COLO668 (cell line): Measurements from ENCODE around the gene SYNGR4.

ENCODE experiments used
- DNase-seq: peaks from one replicate; lab custom pipeline; 2025; ENCODE audit not compliant: unreplicated experiment; lab: John Stamatoyannopoulos, UW

SYNGR4 gene

DNA sequence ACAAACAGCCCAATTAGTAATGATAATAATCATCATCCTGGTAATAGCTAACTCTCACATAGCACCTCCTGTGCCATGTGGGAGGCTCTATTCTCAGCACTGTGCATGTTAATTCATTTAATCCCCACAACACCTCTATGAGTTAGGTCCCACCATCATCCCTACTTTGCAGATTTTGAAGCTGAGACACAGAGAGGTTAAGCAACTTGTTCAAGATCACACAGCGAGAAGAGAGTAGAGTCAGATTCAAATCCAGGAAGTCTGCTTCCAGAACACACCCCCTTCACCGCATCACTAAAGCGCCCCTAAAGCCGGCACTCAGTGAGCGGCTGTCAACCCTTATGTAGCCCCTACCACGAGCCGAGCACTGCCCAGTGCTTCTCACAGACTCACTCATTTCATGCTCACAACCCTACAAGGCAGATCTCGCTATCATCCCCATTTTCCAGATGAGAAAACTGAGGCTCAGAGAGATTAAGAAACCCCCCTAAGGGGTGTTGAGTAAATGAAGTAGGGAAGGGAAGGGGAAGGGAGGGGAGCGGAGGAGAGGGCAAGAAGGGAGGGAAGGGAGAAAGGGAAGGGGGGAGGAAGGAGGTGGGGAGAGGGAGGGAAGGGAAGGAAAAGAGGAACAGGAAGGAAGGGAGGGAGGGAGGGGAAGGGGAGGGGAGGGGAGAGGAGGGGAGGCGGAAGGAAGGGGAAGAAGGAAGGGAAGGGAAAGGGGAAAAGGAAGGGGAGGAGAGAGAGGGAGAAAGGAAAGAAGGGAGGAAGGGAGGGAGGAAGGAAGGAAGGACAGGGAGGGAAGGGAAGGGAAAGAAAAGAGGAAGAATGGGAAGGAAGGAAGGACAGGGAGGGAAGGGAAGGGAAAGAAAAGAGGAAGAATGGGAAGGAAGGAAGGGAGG lies 22.4 kb upstream of the SYNGR4 start:
- no peak for DNase-seq

DNA sequence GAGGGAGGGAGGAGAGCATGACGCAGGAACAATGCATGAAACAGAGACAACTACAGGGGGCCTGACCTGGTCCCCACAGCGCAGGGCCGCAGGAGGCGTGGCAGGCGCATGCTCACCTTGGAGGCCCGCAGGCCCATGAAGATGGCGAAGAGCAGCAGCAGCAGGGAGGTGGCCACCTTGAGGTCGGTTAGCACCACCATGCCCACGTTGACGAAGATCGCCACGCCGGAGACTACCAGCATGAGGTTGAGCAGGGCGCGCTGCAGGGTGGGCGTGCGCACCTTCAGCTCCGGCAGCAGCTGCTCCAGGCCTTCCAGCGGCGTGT lies 21.8 kb upstream of the SYNGR4 start:
- DNase-seq: no peak

DNA sequence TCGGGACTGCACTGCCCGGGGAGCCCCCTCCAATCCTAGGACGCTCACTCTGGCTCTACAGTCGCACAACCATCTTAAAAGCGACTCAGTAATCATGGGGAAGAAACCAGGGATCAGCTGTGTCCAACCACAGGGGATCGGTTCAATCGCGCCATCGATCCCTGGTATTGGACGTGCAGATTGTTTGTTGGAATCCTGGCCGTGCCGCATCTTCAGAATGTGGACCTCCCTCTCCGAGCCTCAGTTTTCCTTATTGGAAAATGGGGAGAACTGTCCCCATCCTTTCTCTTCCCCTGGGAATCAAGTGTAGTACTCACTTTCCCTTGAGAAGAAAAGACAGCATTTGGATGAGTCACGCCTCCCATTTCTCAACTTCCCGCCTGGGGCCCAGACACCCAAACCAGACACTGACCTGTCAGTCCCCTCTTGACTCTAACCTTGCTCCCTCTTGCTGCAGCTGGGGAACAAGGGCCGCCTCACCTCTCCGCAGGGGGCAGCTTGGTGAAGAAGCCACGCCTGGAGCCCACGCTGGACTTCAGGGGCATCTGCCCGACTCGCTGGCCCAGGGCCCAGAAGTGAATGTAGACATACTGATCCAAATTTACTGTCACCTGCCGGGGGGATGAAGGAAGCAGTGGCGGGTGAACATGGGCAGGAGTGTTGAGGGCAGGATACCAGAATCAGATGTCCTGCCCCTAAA lies 21.2 kb upstream of the SYNGR4 start:
- no peak for DNase-seq

DNA sequence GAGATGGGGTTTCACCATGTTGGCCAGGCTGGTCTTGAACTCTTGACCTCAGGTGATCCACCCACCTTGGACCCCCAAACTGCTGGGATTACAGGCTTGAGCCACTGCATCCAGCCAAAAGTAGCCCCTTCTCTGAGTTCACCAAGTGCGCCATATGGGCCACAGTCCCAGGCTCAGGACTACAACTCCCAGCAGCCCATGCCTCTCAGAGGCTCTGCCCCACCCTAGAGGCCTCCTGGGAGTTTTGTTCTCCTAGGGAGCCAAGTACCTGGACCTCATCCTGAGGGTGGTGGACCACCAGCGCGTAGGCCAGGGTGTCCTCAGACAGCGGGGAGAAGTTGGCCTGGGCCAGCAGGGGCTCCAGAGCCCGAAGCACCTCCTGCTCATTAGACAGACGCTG lies 19.3 kb upstream of the SYNGR4 start:
- no peak for DNase-seq

DNA sequence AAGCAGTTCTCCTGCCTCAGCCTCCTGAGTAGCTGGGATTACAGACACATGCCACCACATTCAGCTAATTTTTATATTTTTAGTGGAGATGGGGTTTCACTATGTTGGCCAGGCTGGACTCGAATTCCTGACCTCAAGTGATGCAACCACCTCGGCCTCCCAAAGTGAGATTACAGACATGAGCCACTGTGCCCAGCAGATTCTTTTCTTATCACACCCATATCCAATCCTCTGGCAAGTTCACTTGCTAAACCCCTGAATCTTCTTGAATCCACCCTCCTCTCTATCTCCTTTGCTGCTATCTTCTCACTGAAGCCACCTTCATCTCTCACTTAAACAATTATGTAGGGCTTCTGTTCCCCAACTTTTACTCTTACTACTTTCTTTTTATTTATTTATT lies 18.0 kb upstream of the SYNGR4 start:
- no peak for DNase-seq

DNA sequence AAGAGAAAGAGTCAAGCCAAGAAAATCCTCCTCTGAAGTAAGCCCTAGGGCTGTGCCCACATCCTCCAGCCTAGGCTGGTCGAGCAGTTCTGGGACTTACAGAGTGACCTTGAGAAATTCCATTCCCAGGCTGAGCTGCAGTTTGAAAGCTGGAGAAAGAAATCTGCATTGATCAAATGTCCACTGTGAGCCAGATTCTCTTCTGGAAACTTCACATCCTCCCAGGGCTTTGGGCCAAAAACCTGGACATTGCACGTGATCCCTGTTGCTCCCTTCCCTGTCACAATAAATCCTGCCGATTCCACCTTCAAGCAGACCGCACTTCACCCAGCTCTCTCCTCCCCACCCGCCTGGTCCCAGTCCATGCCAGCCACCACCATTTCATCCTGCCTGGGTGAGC lies 16.1 kb upstream of the SYNGR4 start:
- no peak for DNase-seq

DNA sequence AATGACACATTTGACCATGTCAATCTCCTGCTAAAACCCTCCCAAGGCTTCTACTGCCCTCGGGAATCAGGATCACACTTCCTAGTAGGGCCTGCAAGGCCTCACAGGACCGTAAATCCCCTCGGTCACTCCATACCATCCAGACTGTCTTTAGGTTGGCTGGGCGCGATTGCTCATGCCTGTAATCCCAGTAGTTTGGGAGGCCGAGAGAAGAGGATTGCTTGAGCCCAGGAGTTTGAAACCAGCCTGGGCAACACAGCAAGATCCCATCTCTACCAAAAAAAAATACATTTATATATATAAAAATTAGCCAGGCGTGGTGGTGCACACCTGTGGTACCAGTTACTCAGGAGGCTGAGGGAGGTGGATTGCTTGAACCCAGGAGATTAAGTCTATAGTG lies 15.4 kb upstream of the SYNGR4 start:
- DNase-seq: no peak

DNA sequence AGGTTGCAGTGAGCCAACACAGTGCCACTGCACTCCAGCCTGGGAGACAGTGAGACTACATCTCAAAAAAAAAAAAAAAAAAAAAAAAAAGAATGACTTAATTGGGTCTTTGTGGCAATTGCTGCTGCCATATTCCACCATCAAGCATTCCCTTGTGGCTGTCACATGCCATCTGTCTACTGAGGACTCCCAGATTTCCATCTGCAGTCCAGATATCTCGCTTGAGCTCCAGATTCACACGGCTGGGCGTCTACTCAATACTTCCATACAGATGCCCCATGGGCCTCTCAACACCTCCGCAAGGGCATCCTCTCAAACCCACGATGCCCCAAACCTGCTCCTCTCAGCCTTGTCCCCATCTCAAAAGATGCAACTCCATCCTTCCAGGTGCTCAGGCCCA lies 13.3 kb upstream of the SYNGR4 start:
- no peak for DNase-seq

DNA sequence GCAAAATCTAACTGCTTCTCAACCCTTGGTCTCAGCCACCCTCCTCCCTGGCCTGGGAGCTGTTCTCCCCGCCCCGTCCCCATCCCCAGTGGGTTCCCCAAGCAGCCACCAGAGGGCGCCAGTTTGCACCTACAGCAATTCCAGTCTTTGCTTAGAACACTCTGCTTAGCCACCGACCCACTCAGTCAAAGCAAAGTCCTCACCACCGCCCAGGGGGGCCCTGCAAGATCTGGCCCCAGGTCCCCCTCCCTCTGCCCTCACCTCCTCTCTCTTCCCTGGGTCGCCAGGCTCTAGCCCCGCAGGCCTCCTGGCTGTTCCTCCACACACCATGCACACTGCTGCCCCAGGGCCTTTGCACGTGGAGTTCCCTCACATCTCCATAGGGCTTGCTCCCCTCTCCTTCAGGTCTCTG lies 12.8 kb upstream of the SYNGR4 start:
- DNase-seq: peak; percentile 66

DNA sequence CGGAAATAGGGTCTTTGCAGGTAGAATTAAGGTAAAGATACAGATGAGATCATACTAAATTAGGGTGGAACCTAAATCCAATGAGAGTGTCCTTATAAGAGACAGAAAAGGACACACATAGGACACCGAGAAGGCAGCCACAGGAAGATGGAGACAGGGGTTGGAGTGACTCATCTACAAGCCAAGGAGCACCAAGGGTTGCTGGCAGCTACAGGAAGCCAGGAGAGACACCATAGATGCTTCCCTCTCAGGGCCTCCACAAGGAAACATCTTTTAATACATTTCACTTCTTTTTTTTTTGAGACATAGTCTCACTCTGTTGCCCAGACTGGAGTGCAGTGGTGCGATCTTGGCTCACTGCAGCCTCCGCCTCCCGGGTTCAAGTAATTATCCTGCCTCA lies 10.5 kb upstream of the SYNGR4 start:
- DNase-seq: no peak

DNA sequence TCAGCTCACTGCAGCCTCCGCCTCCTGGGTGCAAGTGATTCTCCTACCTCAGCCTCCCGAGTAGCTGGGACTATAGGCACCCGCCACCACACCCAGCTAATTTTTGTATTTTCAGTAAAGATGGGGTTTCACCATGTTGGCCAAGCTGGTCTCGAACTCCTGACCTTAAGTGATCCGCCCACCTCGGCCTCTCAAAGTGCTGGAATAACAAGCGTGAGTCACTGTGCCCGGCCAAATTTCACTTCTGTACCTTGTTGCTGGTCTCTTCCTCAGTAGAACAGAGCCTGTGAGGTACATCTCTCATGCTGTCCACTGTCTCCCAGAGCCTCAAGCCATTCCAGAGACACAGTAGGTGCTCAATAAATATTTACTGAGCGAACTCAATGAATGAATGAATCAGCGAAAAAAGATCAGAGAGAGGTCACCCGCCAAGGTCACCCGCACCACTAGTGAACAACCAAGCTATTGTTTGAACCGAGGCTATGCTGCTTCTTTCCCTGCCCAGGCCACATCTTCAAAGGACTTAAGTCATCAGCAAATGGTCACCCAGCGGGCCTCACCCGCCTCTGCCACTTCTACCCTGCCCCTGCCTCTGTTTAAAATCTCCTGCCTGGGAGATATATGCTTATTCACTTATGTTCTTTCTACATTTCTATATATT lies 9.7 kb upstream of the SYNGR4 start:
- DNase-seq: no peak

DNA sequence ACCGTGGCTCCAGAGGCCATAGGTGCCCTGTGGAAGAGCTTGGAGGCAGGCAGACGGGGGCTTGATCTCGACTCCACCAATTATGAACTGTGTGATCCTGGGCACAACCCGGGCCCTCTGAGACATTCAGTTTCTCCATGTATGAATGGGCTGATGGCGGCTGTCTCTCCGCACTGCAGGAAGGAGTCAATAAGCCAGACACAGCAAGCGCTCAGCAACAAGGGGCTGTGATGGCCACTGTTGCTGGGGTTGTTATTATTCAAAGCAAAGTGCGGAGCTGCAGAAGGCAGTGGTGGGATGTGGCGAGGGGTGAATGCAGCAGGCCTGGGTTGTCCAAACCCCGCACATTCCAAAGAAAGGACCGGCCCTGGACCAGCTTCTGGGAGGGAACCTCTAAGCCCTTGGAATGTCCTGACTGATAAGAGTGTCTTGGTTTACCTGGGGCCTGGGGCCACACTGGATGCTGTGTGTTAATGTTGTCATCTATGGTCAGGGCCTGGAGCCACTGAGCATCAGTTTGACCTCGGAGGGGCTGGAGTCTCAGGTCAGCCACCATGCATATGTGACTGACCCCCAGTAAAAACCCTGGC lies 8.7 kb upstream of the SYNGR4 start:
- no peak for DNase-seq

DNA sequence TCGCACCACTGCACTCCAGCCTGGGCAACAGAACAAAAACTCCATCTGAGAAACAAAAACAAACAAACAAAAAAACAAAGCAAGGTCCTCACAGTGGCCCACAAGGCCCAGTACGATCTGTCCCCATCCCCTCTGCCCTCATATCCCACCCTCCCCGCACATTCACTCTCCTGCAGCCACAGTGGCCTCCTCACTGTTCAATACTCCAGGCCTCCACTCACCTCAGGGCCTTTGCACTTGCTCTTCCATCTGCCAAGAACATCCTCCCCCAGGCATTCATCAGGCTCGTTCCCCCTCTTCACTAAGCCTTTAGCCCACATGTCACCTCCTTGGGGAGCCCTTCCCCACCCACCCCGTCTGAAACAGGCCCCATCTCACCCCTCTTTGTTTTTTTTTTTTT lies 5.0 kb upstream of the SYNGR4 start:
- no peak for DNase-seq

DNA sequence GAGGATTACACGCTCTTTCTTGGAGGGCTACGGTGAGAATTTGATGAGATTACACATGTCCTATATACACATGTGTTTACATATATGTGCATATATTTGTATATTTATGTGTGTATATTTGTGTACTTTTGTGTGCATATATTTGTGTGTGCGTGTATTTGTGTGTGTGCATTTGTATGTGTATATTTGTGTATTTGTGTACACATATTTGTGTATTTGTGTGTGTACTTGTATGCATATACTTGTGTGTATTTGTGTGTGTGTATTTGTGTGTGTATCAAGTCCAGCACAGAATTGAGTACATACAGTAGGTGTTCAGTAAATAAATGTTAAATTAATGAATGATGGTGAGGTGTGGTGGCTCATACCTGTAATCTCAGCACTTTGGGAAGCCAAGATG lies 2.3 kb upstream of the SYNGR4 start:
- no peak for DNase-seq

DNA sequence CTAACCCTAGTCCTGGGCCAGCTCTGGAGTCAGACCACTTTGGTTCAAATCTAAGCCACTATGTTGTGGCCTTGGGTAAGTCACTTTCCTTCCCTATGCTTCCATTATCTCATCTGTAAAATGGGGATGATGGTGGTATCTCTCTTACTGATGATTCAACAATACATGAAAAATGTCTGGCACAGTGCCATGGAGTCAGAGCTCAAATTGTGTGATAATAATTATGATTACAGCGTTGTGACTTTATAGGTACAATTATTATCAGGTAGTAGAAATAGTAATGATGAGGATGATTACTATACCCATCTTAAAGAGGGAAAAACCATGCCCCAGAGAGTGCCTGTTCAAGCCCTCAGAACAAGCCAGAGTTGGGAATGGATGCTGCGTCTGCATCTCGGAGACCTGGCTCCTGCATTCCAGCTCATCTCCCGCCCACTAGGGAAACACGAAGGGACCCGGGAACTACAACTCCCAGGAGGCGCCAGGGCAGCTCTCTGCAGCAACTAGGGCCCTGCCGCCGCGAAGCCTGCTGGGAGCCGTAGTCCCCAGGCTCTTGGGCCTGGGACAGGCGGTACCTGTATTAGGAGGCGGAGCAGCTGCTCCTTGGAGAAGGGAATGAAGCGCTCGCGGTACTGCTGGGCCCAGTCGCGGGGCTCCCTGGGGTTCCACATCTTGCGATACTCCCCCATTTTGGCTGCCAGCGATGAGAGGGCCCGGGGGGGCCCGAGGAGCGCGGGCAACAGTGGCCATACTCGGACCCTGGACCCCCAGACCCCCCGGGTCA lies 1.3 kb upstream of the SYNGR4 start:
- peak; percentile 96 for DNase-seq

DNA sequence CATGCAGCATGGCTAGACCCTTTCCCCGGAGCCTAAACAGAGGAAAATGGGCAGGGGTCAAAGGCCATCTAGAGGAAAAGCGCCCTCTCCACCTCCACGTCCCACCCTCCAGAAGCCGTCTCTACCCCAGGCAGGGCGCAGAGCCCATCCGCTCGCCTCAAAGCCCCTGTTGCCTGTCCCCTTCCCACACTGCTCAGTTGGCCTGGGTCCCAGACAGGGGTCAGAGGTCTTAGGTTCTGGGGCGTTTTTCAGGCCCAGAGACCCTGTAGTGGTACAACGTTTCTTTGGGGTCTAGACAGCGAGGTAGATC lies 712 bp upstream of the SYNGR4 start:
- no peak for DNase-seq

DNA sequence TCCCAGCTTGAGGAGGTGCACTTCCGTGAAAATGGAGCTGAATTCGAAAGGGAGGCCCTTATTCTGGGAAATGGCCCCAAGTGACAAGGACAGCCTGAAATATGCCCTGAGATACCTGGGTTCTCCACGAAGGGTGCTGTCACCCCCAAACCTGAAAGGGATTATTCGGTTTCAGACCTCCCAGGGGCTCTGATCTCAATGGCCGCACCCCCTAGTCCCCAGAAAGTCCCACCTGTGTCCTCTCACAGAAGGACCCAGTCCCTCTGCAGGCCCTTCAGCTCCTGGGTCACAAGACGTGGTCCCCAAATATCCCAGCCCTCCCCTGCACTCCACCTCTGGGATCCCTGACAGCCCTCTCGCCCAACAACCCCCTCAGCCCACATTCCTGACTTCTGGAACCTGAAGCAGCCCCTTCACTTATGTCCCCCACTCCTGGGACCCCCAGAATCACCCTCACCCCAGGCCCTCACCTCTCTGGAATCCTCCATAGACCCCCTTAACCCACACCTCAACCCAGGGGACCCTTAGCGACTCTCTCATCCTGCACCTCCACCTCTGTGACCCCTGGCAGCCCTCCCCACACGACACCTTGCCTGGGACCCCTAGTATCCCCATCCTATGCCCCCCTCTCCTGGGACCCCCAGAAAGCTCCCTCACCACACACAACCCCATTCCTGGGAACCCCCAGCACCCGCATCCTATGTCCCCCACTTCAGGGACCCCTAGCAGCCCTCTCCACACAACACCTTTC lies 606 bp downstream of the SYNGR4 start:
- DNase-seq: no peak

DNA sequence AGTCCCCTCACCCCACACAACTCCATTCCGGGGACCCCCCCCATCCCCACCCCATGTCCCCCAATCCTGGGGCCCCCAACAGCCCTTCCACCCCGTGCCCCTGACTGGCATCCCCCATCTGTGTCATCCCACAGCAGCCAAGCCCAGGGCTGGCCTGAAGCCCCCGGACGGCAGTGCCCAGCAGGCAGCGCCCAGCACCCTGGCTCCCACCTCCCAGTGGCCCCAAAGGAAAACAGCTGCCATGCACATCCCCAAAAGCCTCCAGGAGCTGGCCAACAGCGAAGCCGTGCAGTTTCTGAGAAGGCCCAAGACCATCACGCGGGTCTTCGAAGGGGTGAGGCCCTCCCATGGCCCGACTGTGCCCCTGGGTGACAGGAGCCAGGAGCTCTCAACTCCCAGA lies 1.4 kb downstream of the SYNGR4 start:
- DNase-seq: no peak

DNA sequence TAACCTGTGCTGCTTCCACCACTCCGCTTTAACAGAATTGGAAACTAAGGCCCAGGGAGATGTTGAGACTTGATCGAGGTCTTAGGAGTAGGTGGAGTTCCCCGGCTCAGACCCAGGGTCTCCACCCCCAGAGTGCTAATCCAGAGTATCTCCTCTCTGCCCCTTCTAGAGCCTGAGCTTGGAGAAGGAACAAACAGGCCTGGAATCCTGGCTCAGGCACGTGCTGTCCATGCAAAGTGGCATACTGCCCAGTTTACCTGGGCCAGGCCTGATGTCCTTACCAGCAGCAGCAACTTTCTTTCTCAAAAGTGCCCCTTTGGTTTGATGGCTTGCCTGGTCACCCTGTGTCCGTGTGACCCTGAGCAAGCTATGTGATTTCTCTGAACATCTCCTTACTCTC lies 3.7 kb downstream of the SYNGR4 start:
- DNase-seq: no peak

DNA sequence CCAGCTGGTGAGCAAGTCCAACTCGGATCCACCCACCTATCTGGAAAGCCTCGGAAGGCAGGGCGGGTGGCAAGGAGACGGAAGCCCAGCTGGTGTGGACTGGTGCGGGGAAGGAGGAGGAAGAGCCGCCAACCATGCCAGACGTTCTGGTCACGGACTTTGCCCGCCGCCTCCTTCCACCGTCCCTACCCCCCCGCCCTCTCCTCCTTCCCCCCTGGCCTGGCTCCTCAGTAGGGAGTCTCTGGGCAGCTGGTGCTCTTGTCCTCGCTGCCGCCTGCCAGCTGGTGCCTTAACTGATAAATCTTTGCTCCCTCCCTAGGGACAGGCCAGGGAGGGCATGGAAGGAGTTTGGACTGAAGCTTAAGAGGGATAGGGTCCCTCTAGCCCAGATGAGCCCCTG lies 4.8 kb downstream of the SYNGR4 start:
- no peak for DNase-seq

DNA sequence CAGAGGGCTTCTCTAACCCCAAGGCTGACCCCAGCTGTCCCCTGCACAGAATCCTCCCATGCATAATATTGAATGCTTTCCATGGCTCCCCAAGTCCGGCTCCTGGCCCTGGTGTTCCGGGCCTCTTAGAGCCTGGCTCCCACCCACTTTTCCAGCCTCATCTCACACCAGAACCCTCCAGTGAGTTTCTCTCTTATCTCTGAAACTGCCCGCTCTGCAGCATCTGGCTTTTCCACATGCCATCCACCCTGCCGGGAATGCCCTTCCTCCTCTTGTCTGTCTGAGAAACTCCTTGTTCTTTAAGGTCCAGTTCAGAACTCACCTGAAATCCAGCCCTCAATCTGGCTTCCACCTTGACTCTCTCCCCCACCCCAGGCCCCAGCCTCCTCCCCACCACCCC lies 6.8 kb downstream of the SYNGR4 start:
- DNase-seq: no peak
